Keratinocyte (primary cell): ENCODE results near the gene GBGT1.

Experiments used
- CTCF ChIP-seq, 3 experiments: IDR thresholded peaks in 1 of 3; conservative IDR thresholded peaks in 1 of 3; optimal IDR thresholded peaks in 1 of 3; 2 replicates in 2 of 3; 3 replicates in 1 of 3; pipeline versions ENCODE3 to v1.5.1; 2011; ENCODE audit warnings: low read length in 3 of 3, mild to moderate bottlenecking in 3 of 3, moderate library complexity in 2 of 3, control low read depth in 1 of 3, inconsistent platforms in 1 of 3; ENCODE audit not compliant: insufficient read depth in 2 of 3; ENCODE audit errors: extremely low read depth in 1 of 3
- EZH2 ChIP-seq: IDR thresholded peaks from one replicate; pipeline ENCODE4 v1.6.1; 2012; ENCODE audit warnings: inconsistent platforms, mild to moderate bottlenecking, low read length, moderate library complexity

DNA sequence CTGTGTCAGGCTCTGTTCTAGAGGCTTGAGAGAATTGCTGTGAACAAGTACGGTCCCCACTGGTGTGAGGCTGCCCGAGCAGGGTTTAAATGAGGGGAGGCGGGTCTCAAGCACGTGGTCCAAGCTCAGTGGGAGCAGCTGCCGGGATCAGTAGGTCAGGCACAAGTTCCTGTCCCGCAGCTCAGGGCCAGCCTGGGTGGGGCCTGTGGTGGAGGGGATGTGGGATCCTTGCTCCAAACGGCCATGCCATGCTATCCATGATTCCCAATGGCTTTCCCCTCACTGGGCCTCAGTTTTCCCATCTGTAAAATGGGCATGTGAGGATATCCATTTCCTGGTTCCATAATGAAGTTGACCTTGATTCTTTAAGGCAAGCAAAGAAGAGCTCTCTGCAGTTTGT, 28.3 kb upstream of the GBGT1 start:
- no peak for TF ChIP-seq CTCF (optimal IDR thresholded peaks at IDR 0.05 in 1 of 3, IDR thresholded peaks at IDR 0.05 in 1 of 3, conservative IDR thresholded peaks at IDR 0.05 in 1 of 3; ENCODE audit: extremely low read depth in 1 of 3, insufficient read depth in 2 of 3, low read length in 3 of 3)
- TF ChIP-seq EZH2, result no peak
